Adrenal gland (tissue), 12 donors: ENCODE data around the gene GPR45. TPM values are rescaled to one million over a fixed set of nuclear protein-coding genes. Genes with fewer than 3 reads are reported as not detected.

Experiments used
- DNase-seq, 7 donors: peaks; one replicate each; pipeline ENCODE4 v3.0.0-alpha.2; 2019 to 2020
- H3K27ac ChIP-seq, 5 donors: fragments of 200-600 bp; sonication (generic) in 4 of 5; 1 replicate in 3 of 5; 2 replicates in 2 of 5; pipeline versions ENCODE4 v1.5.1 to v1.8.0; 2016 to 2020; ENCODE audit warnings: mild to moderate bottlenecking in 1 of 5
- H3K27me3 ChIP-seq: fragments of 200-600 bp; 2 replicates; pipeline ENCODE4 v1.8.0; 2021
- H3K36me3 ChIP-seq, 2 donors: fragments of 200-600 bp; replicated peaks in 1 of 2; 1 replicate in 1 of 2; 2 replicates in 1 of 2; pipeline versions ENCODE4 v1.5.1 to v1.8.0; 2018 to 2022
- H3K4me1 ChIP-seq, 2 donors: fragments of 200-600 bp; replicated peaks in 1 of 2; 1 replicate in 1 of 2; 2 replicates in 1 of 2; pipeline versions ENCODE4 v1.5.1 to v1.8.0; 2018 to 2021
- H3K4me3 ChIP-seq, 4 donors: fragments of 200-600 bp; sonication (generic) in 3 of 4; one replicate each; pipeline ENCODE4 v1.5.1; 2016 to 2018
- H3K9me3 ChIP-seq, 3 donors: fragments of 200-600 bp; sonication (generic) in 1 of 3; replicated peaks in 1 of 3; 1 replicate in 2 of 3; 2 replicates in 1 of 3; pipeline versions ENCODE4 v1.5.1 to v1.8.0; 2016 to 2021
- POLR2A ChIP-seq, 2 donors: fragments of 450-650 bp; IDR thresholded peaks; one replicate each; pipeline ENCODE4 v1.6.1; 2017; ENCODE audit warnings: antibody characterized with exemption in 2 of 2, mild to moderate bottlenecking in 2 of 2, moderate library complexity in 1 of 2
- WGBS, 4 donors: extraction: QIAGEN DNeasy Blood & Tissue Kit in 2 of 4; methylation state at CpG; one replicate each; pipeline versions ENCODE4 v1.1.5 to v1.1.7; 2013 to 2017; 5-methylcytosine and 5-hydroxymethylcytosine counted together
- intact Hi-C, 2 donors: fragments of 100-400 bp; cut with DNase I; formaldehyde crosslinking; loops; one replicate each; pipeline versions ENCODE4 v1.14.1 to v1.15.0; 2022 to 2023
- polyA plus RNA-seq, 3 donors: library from polyadenylated mRNA; stranded (reverse); fragments of 200-250 nt in 2 of 3; fragments of 350-450 nt in 1 of 3; fragmentation: Illumina TruSeq in 1 of 3; extraction: RNeasy Lipid Tissue Mini Kit (QIAGEN cat#74804) in 1 of 3; gene quantifications; one replicate each; pipeline ENCODE4 v1.2.3, GENCODE V29; 2013 to 2014
- total RNA-seq, 9 donors: library from RNA; depleted of rRNA in 4 of 9; stranded (reverse); fragments of >200 nt in 4 of 9; fragments of 120-200 nt in 1 of 9; fragmentation: NEBNext Ultra II Directional in 1 of 9; extraction: Animal tissue kit (Norgen Biotek cat#: 25700) in 1 of 9; gene quantifications; one replicate each; pipeline versions ENCODE4 v1.1.0 to v1.2.4, GENCODE V29; 2013 to 2023
- TF ChIP-seq, protein P1 (sequence below), 6 experiments: fragments of 450-650 bp in 4 of 6; fragments of 200-600 bp in 2 of 6; sonication (generic) in 1 of 6; IDR thresholded peaks; 1 replicate in 5 of 6; 2 replicates in 1 of 6; pipeline versions ENCODE4 v1.5.1 to v1.8.0; 2016 to 2021; ENCODE audit warnings: antibody characterized with exemption in 6 of 6, mild to moderate bottlenecking in 2 of 6, moderate library complexity in 1 of 6
- donor health status: healthy with polysubstance abuse.
- donor health status: Bipolar disorder and iron deficiency.
- donor health status: DM: yes; HTN: yes; CAD: no.
- donor health status: DM: no; HTN: no; CAD: no.
- donor health status: DM: no; HTN: no; CAD: no.
- donor health status: DM: yes; HTN: yes; CAD: no.

Gene GPR45
- total and polyA plus RNA-seq, 12 donors, result 0.14 TPM; not detected in 11

DNA sequence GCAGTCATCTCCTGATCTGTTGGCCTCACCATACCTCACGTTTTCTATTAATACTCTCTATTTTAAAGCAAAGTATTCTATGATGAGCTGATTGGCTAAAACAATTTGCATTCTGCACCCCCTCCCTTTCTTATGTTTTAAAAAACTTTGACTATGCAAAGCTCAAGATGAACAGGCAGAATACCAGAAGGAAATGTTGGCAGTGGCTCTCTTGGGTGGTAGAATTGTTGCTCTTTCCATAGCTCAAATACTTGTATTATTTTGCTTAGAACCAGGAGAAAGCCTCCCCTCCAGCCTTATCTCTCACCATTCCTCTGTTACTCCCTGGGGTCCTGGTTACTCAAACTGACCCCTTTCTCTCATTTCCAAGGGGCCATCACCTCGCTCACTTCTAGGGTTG, 14.4 kb downstream of the GPR45 start:
- intact Hi-C loops, result no loop called here
- H3K4me1 ChIP-seq, result peaks cover 3 to 11% of the 10 kb centered on the region in 2 donors
- H3K9me3 ChIP-seq, result no peaks in the 10 kb centered on the region
- 72 to 91% (median 82%) methylated on average over 2 of the region's 2 CpGs for WGBS, 4 donors
- H3K27ac ChIP-seq, result peak overlapping the region in 2 of 5 donors; percentile 34 to 66
- H3K4me3 ChIP-seq, result no peak overlapping the region
- no peaks in the 10 kb centered on the region for H3K36me3 ChIP-seq
- no peak for DNase-seq
- H3K27me3 ChIP-seq, result no peaks in the 10 kb centered on the region
- TF ChIP-seq, protein P1, sequence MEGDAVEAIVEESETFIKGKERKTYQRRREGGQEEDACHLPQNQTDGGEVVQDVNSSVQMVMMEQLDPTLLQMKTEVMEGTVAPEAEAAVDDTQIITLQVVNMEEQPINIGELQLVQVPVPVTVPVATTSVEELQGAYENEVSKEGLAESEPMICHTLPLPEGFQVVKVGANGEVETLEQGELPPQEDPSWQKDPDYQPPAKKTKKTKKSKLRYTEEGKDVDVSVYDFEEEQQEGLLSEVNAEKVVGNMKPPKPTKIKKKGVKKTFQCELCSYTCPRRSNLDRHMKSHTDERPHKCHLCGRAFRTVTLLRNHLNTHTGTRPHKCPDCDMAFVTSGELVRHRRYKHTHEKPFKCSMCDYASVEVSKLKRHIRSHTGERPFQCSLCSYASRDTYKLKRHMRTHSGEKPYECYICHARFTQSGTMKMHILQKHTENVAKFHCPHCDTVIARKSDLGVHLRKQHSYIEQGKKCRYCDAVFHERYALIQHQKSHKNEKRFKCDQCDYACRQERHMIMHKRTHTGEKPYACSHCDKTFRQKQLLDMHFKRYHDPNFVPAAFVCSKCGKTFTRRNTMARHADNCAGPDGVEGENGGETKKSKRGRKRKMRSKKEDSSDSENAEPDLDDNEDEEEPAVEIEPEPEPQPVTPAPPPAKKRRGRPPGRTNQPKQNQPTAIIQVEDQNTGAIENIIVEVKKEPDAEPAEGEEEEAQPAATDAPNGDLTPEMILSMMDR (IDR thresholded peaks at IDR 0.05), result no peak
- TF ChIP-seq POLR2A (IDR thresholded peaks at IDR 0.05), result no peak

- TF ChIP-seq, protein P1 (IDR thresholded peaks at IDR 0.05), result no peak
- no peak for TF ChIP-seq POLR2A (IDR thresholded peaks at IDR 0.05)
These were observed 15.0 kb downstream of the GPR45 start for GRCh38 chr2:105256431-105257047.

DNA sequence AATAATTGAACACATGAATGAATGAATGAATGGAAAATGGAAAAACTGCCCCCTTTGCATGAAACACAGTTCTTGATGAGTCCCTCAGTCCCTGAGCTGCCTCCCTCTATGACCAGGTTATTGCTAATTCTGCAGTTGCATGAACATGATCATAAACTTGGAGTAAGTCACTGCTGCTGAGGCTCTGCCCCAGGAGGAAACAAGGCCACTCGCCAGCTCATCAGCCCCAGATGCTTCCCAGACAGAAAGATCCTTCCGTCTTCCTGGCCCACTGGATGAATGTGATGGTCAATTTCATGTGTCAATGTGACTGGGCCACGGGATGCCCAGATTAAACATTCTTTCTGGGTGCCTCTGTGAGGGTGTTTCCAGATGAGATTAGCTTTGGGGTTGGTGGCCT, 16.4 kb downstream of the GPR45 start:
- H3K27ac ChIP-seq, result no peak overlapping the region
- no peaks in the 10 kb centered on the region for H3K36me3 ChIP-seq
- TF ChIP-seq POLR2A (IDR thresholded peaks at IDR 0.05), result no peak
- TF ChIP-seq, protein P1 (IDR thresholded peaks at IDR 0.05), result no peak
- H3K4me1 ChIP-seq, result peaks cover 3 to 11% of the 10 kb centered on the region in 2 donors
- WGBS, 4 donors, result 69 to 90% (median 82%) methylated on average over 3 of the region's 3 CpGs
- no peak overlapping the region for H3K4me3 ChIP-seq
- intact Hi-C loops, result no loop called here
- H3K27me3 ChIP-seq, result no peaks in the 10 kb centered on the region
- no peaks in the 10 kb centered on the region for H3K9me3 ChIP-seq
- DNase-seq, result peak in 1 of 7 donors; percentile 25

More at GRCh38 chr2:105256431-105257047, 15.0 kb downstream of the GPR45 start:
- WGBS, 4 donors, result 47 to 58% (median 52%) methylated on average over 11 of the region's 11 CpGs
- no peaks in the 10 kb centered on the region for H3K9me3 ChIP-seq
- DNase-seq, result peak in 6 of 7 donors; percentile 38 to 76 (median 44)
- H3K27me3 ChIP-seq, result no peaks in the 10 kb centered on the region
- peaks cover 3 to 11% of the 10 kb centered on the region in 2 donors for H3K4me1 ChIP-seq
- H3K27ac ChIP-seq, result peak overlapping the region in 3 of 5 donors; percentile 34 to 78 (median 66)
- peak overlapping the region in 1 of 4 donors; percentile 26 for H3K4me3 ChIP-seq
- intact Hi-C loops, result no loop called here
- H3K36me3 ChIP-seq, result no peaks in the 10 kb centered on the region

- intact Hi-C loops, result no loop called here
These were observed 17.4 kb downstream of the GPR45 start for GRCh38 chr2:105258835-105259350.

More at GRCh38 chr2:105258835-105259350, 17.4 kb downstream of the GPR45 start:
- 65 to 87% (median 82%) methylated on average over 3 to 10 of the region's 10 CpGs for WGBS, 4 donors
- Histone ChIP-seq H3K4me3 (no peak overlapping the region), H3K4me1 (peaks cover 3 to 11% of the 10 kb centered on the region in 2 donors), H3K27ac (no peak overlapping the region), H3K27me3 (no peaks in the 10 kb centered on the region), H3K36me3 (no peaks in the 10 kb centered on the region), H3K9me3 (no peaks in the 10 kb centered on the region)
- TF ChIP-seq, protein P1 (IDR thresholded peaks at IDR 0.05), result no peak
- no peak for TF ChIP-seq POLR2A (IDR thresholded peaks at IDR 0.05)
- peak in 1 of 7 donors; percentile 20 for DNase-seq
